H1 (cell line): ENCODE data around the gene NR4A1. TPM values are rescaled to one million over a fixed set of nuclear protein-coding genes. Genes with fewer than 3 reads are reported as not detected.

Experiments used
- CTBP2 ChIP-seq: IDR thresholded peaks from 2 replicates; pipeline ENCODE4 v1.7.0; 2011; ENCODE audit warnings: borderline replicate concordance, mild to moderate bottlenecking, moderate library complexity, mixed read lengths, low read length; ENCODE audit not compliant: insufficient read depth, insufficient read length
- EP300 ChIP-seq, 2 experiments: IDR thresholded peaks; 1 replicate in 1 of 2; 2 replicates in 1 of 2; pipeline ENCODE4 v1.6.1; 2011 to 2012; ENCODE audit warnings: low read depth in 2 of 2, low read length in 2 of 2, mild to moderate bottlenecking in 2 of 2, borderline replicate concordance in 1 of 2, inconsistent platforms in 1 of 2, moderate library complexity in 1 of 2
- RNF2 ChIP-seq: fragments of 200-900, 300-1000 bp; sonication (generic); IDR thresholded peaks from 2 replicates; pipeline ENCODE4 v1.7.1; 2016; ENCODE audit warnings: borderline replicate concordance, low read depth, mild to moderate bottlenecking, antibody characterized with exemption, low read length; ENCODE audit not compliant: poor library complexity, severe bottlenecking; ENCODE audit errors: missing control alignments
- SIN3A ChIP-seq, 2 experiments: IDR thresholded peaks in 1 of 2; conservative IDR thresholded peaks in 1 of 2; 2 replicates each; pipeline ENCODE4 v1.6.1; 2011 to 2012; ENCODE audit warnings: low read length in 2 of 2, improper control_type of control experiment in 1 of 2, low read depth in 1 of 2, mild to moderate bottlenecking in 1 of 2
- SRF ChIP-seq: IDR thresholded peaks from 2 replicates; pipeline ENCODE4 v1.6.1; 2011; ENCODE audit warnings: mild to moderate bottlenecking, low read depth, low read length, moderate library complexity
- TAF7 ChIP-seq: optimal IDR thresholded peaks from 2 replicates; pipeline ENCODE3; 2011; ENCODE audit warnings: low read depth, mild to moderate bottlenecking, inconsistent platforms, low read length, moderate library complexity, borderline replicate concordance
- TEAD4 ChIP-seq: IDR thresholded peaks from 2 replicates; pipeline ENCODE4 v1.6.1; 2012; ENCODE audit warnings: low read depth, low read length, inconsistent platforms, mixed read lengths
- polyA plus RNA-seq, 7 experiments: library from polyadenylated mRNA; depleted of rRNA in 3 of 7; stranded (reverse) in 5 of 7; unstranded in 2 of 7; fragments of >200 nt in 5 of 7; fragments of 200-250 nt in 2 of 7; gene quantifications; 1 replicate in 5 of 7; 2 replicates in 1 of 7; 4 replicates in 1 of 7; pipeline versions ENCODE4 v1.2.1 to v1.2.3, GENCODE V29; 2011 to 2013; ENCODE audit warnings: missing spikeins in 2 of 7, mixed read lengths in 2 of 7
- total RNA-seq: library from RNA; stranded (reverse); fragmentation: NEBNext Ultra II Directional; extraction: Animal tissue kit (Norgen Biotek cat#: 25700); gene quantifications from 2 replicates; pipeline ENCODE4 v1.2.1, GENCODE V29; 2021
- TF ChIP-seq, protein P1 (sequence below): fragments of 300-600 bp; sonication (generic); IDR thresholded peaks from 2 replicates; pipeline ENCODE4 v1.7.1; 2012; ENCODE audit warnings: low read length, moderate library complexity, mild to moderate bottlenecking, inconsistent platforms; ENCODE audit not compliant: insufficient replicate concordance

Gene NR4A1
- total and polyA plus RNA-seq, 2 of the 8 experiments (the other 6 are each of a cell fraction or from before 2014, with no cell fraction given) = 18.7 to 23.3 TPM

DNA sequence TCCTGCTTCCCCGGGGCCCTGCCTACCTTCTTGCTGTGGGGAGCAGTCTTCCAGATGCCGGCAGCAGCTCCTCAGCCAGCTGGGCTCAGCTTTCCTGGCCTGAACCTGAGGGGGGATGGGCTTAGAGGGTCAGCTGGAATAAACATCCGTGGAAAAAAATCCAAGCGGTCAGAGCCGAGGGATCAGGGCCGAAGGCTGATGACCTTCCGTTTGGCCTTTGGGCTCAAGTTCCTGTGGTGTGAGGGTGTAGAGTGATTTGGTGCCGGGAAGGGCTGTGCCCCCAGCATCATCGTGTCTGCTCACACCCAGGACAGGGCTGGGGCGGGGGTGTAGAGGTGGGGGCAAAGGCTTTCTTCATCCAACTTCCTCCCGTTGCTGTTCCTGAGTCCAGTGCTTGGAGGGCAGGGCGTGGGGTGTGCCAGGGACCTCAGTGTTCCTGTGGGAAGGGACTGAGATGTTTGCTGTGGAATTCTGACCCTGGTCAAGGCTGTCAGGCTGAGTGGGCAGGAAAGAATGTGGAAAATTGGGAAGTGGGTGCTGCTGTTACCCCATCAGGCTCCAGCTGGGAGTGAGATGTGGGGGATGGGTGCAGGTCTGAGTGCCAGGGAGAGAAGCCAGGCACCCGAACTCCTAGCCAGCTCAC lies 30.9 kb downstream of the NR4A1 start (continued):
- TF ChIP-seq CTBP2 (no peak), TAF7 (no peak), SIN3A (conservative IDR thresholded peaks at IDR 0.05 in 1 of 2, IDR thresholded peaks at IDR 0.05 in 1 of 2; ENCODE audit: low read depth in 1 of 2, low read length in 2 of 2) (no peak), RNF2 (no peak), EP300 (IDR thresholded peaks at IDR 0.05; ENCODE audit: borderline replicate concordance in 1 of 2, low read depth in 2 of 2, low read length in 2 of 2) (no peak), TEAD4 (no peak), SRF (no peak)
- TF ChIP-seq, protein P1, sequence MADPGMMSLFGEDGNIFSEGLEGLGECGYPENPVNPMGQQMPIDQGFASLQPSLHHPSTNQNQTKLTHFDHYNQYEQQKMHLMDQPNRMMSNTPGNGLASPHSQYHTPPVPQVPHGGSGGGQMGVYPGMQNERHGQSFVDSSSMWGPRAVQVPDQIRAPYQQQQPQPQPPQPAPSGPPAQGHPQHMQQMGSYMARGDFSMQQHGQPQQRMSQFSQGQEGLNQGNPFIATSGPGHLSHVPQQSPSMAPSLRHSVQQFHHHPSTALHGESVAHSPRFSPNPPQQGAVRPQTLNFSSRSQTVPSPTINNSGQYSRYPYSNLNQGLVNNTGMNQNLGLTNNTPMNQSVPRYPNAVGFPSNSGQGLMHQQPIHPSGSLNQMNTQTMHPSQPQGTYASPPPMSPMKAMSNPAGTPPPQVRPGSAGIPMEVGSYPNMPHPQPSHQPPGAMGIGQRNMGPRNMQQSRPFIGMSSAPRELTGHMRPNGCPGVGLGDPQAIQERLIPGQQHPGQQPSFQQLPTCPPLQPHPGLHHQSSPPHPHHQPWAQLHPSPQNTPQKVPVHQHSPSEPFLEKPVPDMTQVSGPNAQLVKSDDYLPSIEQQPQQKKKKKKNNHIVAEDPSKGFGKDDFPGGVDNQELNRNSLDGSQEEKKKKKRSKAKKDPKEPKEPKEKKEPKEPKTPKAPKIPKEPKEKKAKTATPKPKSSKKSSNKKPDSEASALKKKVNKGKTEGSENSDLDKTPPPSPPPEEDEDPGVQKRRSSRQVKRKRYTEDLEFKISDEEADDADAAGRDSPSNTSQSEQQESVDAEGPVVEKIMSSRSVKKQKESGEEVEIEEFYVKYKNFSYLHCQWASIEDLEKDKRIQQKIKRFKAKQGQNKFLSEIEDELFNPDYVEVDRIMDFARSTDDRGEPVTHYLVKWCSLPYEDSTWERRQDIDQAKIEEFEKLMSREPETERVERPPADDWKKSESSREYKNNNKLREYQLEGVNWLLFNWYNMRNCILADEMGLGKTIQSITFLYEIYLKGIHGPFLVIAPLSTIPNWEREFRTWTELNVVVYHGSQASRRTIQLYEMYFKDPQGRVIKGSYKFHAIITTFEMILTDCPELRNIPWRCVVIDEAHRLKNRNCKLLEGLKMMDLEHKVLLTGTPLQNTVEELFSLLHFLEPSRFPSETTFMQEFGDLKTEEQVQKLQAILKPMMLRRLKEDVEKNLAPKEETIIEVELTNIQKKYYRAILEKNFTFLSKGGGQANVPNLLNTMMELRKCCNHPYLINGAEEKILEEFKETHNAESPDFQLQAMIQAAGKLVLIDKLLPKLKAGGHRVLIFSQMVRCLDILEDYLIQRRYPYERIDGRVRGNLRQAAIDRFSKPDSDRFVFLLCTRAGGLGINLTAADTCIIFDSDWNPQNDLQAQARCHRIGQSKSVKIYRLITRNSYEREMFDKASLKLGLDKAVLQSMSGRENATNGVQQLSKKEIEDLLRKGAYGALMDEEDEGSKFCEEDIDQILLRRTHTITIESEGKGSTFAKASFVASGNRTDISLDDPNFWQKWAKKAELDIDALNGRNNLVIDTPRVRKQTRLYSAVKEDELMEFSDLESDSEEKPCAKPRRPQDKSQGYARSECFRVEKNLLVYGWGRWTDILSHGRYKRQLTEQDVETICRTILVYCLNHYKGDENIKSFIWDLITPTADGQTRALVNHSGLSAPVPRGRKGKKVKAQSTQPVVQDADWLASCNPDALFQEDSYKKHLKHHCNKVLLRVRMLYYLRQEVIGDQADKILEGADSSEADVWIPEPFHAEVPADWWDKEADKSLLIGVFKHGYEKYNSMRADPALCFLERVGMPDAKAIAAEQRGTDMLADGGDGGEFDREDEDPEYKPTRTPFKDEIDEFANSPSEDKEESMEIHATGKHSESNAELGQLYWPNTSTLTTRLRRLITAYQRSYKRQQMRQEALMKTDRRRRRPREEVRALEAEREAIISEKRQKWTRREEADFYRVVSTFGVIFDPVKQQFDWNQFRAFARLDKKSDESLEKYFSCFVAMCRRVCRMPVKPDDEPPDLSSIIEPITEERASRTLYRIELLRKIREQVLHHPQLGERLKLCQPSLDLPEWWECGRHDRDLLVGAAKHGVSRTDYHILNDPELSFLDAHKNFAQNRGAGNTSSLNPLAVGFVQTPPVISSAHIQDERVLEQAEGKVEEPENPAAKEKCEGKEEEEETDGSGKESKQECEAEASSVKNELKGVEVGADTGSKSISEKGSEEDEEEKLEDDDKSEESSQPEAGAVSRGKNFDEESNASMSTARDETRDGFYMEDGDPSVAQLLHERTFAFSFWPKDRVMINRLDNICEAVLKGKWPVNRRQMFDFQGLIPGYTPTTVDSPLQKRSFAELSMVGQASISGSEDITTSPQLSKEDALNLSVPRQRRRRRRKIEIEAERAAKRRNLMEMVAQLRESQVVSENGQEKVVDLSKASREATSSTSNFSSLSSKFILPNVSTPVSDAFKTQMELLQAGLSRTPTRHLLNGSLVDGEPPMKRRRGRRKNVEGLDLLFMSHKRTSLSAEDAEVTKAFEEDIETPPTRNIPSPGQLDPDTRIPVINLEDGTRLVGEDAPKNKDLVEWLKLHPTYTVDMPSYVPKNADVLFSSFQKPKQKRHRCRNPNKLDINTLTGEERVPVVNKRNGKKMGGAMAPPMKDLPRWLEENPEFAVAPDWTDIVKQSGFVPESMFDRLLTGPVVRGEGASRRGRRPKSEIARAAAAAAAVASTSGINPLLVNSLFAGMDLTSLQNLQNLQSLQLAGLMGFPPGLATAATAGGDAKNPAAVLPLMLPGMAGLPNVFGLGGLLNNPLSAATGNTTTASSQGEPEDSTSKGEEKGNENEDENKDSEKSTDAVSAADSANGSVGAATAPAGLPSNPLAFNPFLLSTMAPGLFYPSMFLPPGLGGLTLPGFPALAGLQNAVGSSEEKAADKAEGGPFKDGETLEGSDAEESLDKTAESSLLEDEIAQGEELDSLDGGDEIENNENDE = no peak
- TF ChIP-seq, all 59 proteins: peak for 0
